Measurements from ENCODE around the gene KANSL1. TPM values are rescaled to one million over a fixed set of nuclear protein-coding genes. Genes with fewer than 3 reads are reported as not detected.

The KANSL1 gene
- total RNA-seq, 1 donor from 2014 or later, result 61.4 TPM

- TF ChIP-seq CTCF (IDR thresholded peaks at IDR 0.05), result no peak
- DNase-seq (ENCODE audit: low spot score), result no peak
- H3K27me3 Mint-ChIP-seq (ENCODE audit: low read depth), result no peaks in the 10 kb centered on the region
- peaks cover 4% of the 10 kb centered on the region for H3K36me3 Mint-ChIP-seq (ENCODE audit: low read depth)
- peaks cover 33% of the 10 kb centered on the region for H3K4me1 Mint-ChIP-seq (ENCODE audit: low read depth)
- H3K4me3 Mint-ChIP-seq (ENCODE audit: unreplicated experiment), result no peak overlapping the region
- no peaks in the 10 kb centered on the region for H3K9me3 Mint-ChIP-seq (ENCODE audit: low read depth)
- peak overlapping the region; percentile 67 for H3K27ac Mint-ChIP-seq (ENCODE audit: unreplicated experiment)
Observed at GRCh38 chr17:46071796-46072195, 121.4 kb downstream of the KANSL1 start.

GRCh38 chr17:46064460-46064859 is 128.8 kb downstream of the KANSL1 start:
- Mint-ChIP-seq H3K4me1 (ENCODE audit: low read depth) (peaks cover 28% of the 10 kb centered on the region), H3K9me3 (ENCODE audit: low read depth) (no peaks in the 10 kb centered on the region), H3K36me3 (ENCODE audit: low read depth) (peaks cover 24% of the 10 kb centered on the region), H3K4me3 (ENCODE audit: unreplicated experiment) (no peak overlapping the region), H3K27ac (ENCODE audit: unreplicated experiment) (peak overlapping the region; percentile 50), H3K27me3 (ENCODE audit: low read depth) (no peaks in the 10 kb centered on the region)
- no peak for DNase-seq (ENCODE audit: low spot score)
- no peak for TF ChIP-seq CTCF (IDR thresholded peaks at IDR 0.05)

- DNase-seq (ENCODE audit: low spot score), result no peak
- H3K27ac Mint-ChIP-seq (ENCODE audit: unreplicated experiment), result peak overlapping the region; percentile 83
- H3K27me3 Mint-ChIP-seq (ENCODE audit: low read depth), result no peaks in the 10 kb centered on the region
- H3K4me1 Mint-ChIP-seq (ENCODE audit: low read depth), result peaks cover 32% of the 10 kb centered on the region
- TF ChIP-seq CTCF (IDR thresholded peaks at IDR 0.05), result no peak
- no peaks in the 10 kb centered on the region for H3K9me3 Mint-ChIP-seq (ENCODE audit: low read depth)
- H3K4me3 Mint-ChIP-seq (ENCODE audit: unreplicated experiment), result no peak overlapping the region
- H3K36me3 Mint-ChIP-seq (ENCODE audit: low read depth), result peaks cover 26% of the 10 kb centered on the region
Observed at GRCh38 chr17:46063241-46063640, 130.0 kb downstream of the KANSL1 start.

- peak; percentile 72 for TF ChIP-seq CTCF (IDR thresholded peaks at IDR 0.05)
- Mint-ChIP-seq H3K9me3 (ENCODE audit: low read depth) (no peaks in the 10 kb centered on the region), H3K4me1 (ENCODE audit: low read depth) (peaks cover 40% of the 10 kb centered on the region), H3K4me3 (ENCODE audit: unreplicated experiment) (no peak overlapping the region), H3K27ac (ENCODE audit: unreplicated experiment) (peak overlapping the region; percentile 36), H3K36me3 (ENCODE audit: low read depth) (peaks cover 20% of the 10 kb centered on the region), H3K27me3 (ENCODE audit: low read depth) (no peaks in the 10 kb centered on the region)
- DNase-seq (ENCODE audit: low spot score), result no peak
Observed at GRCh38 chr17:46061435-46061834, 131.8 kb downstream of the KANSL1 start.

GRCh38 chr17:46060461-46060860 is 132.8 kb downstream of the KANSL1 start:
- Mint-ChIP-seq H3K4me1 (ENCODE audit: low read depth) (peaks cover 41% of the 10 kb centered on the region), H3K36me3 (ENCODE audit: low read depth) (peaks cover 14% of the 10 kb centered on the region), H3K9me3 (ENCODE audit: low read depth) (no peaks in the 10 kb centered on the region), H3K27ac (ENCODE audit: unreplicated experiment) (no peak overlapping the region), H3K4me3 (ENCODE audit: unreplicated experiment) (no peak overlapping the region), H3K27me3 (ENCODE audit: low read depth) (no peaks in the 10 kb centered on the region)
- DNase-seq (ENCODE audit: low spot score), result no peak
- no peak for TF ChIP-seq CTCF (IDR thresholded peaks at IDR 0.05)
